ENCODE measurements around the gene ATG2A. TPM values are rescaled to one million over a fixed set of nuclear protein-coding genes. Genes with fewer than 3 reads are reported as not detected.

Gene ATG2A
- total and polyA plus RNA-seq, 2 donors (not counting 3 experiments of a cell fraction or from before 2014, with no cell fraction given): 13.4 to 24.3 TPM

GRCh38 chr11:64871492-64871891 lies 45.5 kb downstream of the ATG2A start:
- DNase-seq (ENCODE audit: low read depth, low spot score) (no peak), FAIRE-seq (peak; percentile 49)
- intact Hi-C loops (cut with micrococcal nuclease) (no loop called here), dilution Hi-C loops (cut with MboI; ENCODE audit: extremely low pct_ligation_motif_present, low sequenced_read_pairs) (no loop called here)
- ChIA-PET POLR2A (no interaction called here), CTCF (no interaction called here)
- peaks cover 73% of the 10 kb centered on the region for H3K79me2 ChIP-seq (ENCODE audit: control insufficient read depth, insufficient read depth, low read length)
- no peaks in the 10 kb centered on the region for H3K9me1 ChIP-seq (replicated peaks; ENCODE audit: control insufficient read depth, extremely low read depth, insufficient read depth, low read length)
- no peak for TF ChIP-seq JUN (IDR thresholded peaks at IDR 0.05; ENCODE audit: borderline replicate concordance, insufficient read depth, insufficient read length, low read depth)
- TF ChIP-seq EZH2 (IDR thresholded peaks at IDR 0.05; ENCODE audit: borderline replicate concordance, low read depth, low read length, severe bottlenecking): no peak
- TF ChIP-seq MYC (IDR thresholded peaks at IDR 0.05; ENCODE audit: low read depth, low read length): no peak
- TF ChIP-seq MAX (IDR thresholded peaks at IDR 0.05; ENCODE audit: insufficient read depth, insufficient read length): no peak
- no peak for TF ChIP-seq CTCF (IDR thresholded peaks at IDR 0.05; ENCODE audit: extremely low read depth in 1 of 2, insufficient read depth in 1 of 2, low read depth in 1 of 2, low read length in 2 of 2)
- TF ChIP-seq POLR2AphosphoS5 (IDR thresholded peaks at IDR 0.05; ENCODE audit: insufficient read depth, low read depth, low read length): no peak
- H4K20me1 ChIP-seq (replicated peaks; ENCODE audit: control insufficient read depth, extremely low read depth, insufficient read depth, low read length): no peaks in the 10 kb centered on the region
- no peak overlapping the region for H2AFZ ChIP-seq (ENCODE audit: low read depth, low read length)
- peak overlapping the region; percentile 49 for H3K4me2 ChIP-seq (ENCODE audit: insufficient read depth, low read length)
- H3K27ac ChIP-seq (ENCODE audit: insufficient read depth, low read depth, low read length): peak overlapping the region; percentile 98
- no TSS peak for BruUV-seq (replicated peaks)
- H3K4me3 ChIP-seq (replicated peaks in 1 of 3; ENCODE audit: insufficient read depth in 1 of 3, low read depth in 1 of 3, low read length in 3 of 3): no peak overlapping the region
- H3K27me3 ChIP-seq (ENCODE audit: control insufficient read depth in 2 of 2, insufficient read depth in 2 of 2, low read length in 2 of 2): no peaks in the 10 kb centered on the region
- H3K9ac ChIP-seq (replicated peaks; ENCODE audit: extremely low read depth, insufficient read depth, low read length): peak overlapping the region; percentile 83
- H3K4me1 ChIP-seq (ENCODE audit: control insufficient read depth, extremely low read depth, insufficient read depth, low read length): peaks cover 56% of the 10 kb centered on the region
- peaks cover 2 to 11% of the 10 kb centered on the region in 2 experiments for H3K36me3 ChIP-seq (ENCODE audit: control insufficient read depth in 2 of 2, extremely low read depth in 1 of 2, insufficient read depth in 2 of 2, low read length in 2 of 2)
- no peaks in the 10 kb centered on the region for H3K9me3 ChIP-seq (replicated peaks; ENCODE audit: control insufficient read depth, insufficient read depth, low read length)
